ENCODE measurements around the gene ROR2.

ROR2 gene

DNA sequence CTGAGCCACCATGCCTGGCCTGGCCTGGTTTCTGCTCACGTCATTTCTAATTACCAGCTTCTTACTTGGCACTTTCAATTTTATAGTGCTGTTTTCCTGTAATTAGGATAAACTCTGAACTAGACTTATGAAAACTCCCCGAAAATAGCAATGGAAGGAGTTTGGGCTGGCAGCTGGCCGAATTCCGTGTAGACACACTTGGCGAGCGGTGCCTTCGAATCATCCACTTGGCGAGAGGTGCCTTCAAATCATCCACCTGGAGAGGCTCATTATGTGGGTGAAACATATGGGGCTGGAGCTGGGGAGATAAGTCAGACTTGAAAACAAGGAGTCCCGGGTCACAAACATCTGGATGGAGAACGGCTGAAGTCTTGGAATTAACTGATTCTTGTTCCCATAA lies 203.7 kb downstream of the ROR2 start:
- no CpG with 5 or more reads among the region's 10 CpGs for WGBS (ENCODE audit: insufficient coverage, insufficient read length)
- Histone ChIP-seq H3K9me3 (ENCODE audit: control insufficient read depth, insufficient read depth, low read length) (no peaks in the 10 kb centered on the region), H3K27me3 (ENCODE audit: control insufficient read depth, insufficient read depth, low read length) (no peaks in the 10 kb centered on the region), H3K27ac (ENCODE audit: low read length) (no peak overlapping the region), H3K4me1 (ENCODE audit: control insufficient read depth, insufficient read depth, low read length) (no peaks in the 10 kb centered on the region), H3K36me3 (ENCODE audit: control insufficient read depth, insufficient read depth, low read length) (no peaks in the 10 kb centered on the region), H3K4me3 (ENCODE audit: low read length) (no peak overlapping the region)
- no peak for DNase-seq (ENCODE audit: low read depth, low spot score)

GRCh38 chr9:91744114-91744513 lies 205.9 kb downstream of the ROR2 start:
- no peaks in the 10 kb centered on the region for H3K4me1 ChIP-seq (ENCODE audit: control insufficient read depth, insufficient read depth, low read length)
- WGBS (ENCODE audit: insufficient coverage, insufficient read length), result no CpG with 5 or more reads among the region's 7 CpGs
- H3K27me3 ChIP-seq (ENCODE audit: control insufficient read depth, insufficient read depth, low read length), result no peaks in the 10 kb centered on the region
- no peak overlapping the region for H3K27ac ChIP-seq (ENCODE audit: low read length)
- no peaks in the 10 kb centered on the region for H3K36me3 ChIP-seq (ENCODE audit: control insufficient read depth, insufficient read depth, low read length)
- no peaks in the 10 kb centered on the region for H3K9me3 ChIP-seq (ENCODE audit: control insufficient read depth, insufficient read depth, low read length)
- no peak for DNase-seq (ENCODE audit: low read depth, low spot score)
- no peak overlapping the region for H3K4me3 ChIP-seq (ENCODE audit: low read length)

- Histone ChIP-seq H3K4me3 (ENCODE audit: low read length) (no peak overlapping the region), H3K9me3 (ENCODE audit: control insufficient read depth, insufficient read depth, low read length) (no peaks in the 10 kb centered on the region), H3K4me1 (ENCODE audit: control insufficient read depth, insufficient read depth, low read length) (no peaks in the 10 kb centered on the region), H3K27ac (ENCODE audit: low read length) (no peak overlapping the region), H3K27me3 (ENCODE audit: control insufficient read depth, insufficient read depth, low read length) (no peaks in the 10 kb centered on the region), H3K36me3 (ENCODE audit: control insufficient read depth, insufficient read depth, low read length) (no peaks in the 10 kb centered on the region; the same call in 1 of the 2 replicates)
- no peak for DNase-seq (ENCODE audit: low read depth, low spot score)
Measured at GRCh38 chr9:91741522-91741921, 208.5 kb downstream of the ROR2 start.

DNA sequence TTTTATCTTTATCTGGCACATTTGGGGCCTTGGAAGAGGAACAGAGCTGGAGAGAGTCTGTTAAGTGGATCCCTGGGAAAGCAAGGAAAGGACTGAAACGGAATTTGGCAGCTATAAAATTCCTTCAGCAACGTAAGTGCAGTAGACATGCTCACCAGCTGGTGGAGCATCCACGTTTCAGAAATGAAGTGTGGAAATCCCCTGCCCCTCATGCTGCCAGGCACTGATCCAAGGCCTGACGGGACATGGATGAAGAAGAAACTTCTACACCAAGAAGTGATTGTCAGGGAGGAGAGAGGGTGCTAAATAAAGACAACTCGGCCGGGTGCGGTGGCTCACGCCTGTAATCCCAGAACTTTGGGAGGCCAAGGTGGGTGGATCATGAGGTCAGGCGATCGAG lies 209.3 kb downstream of the ROR2 start:
- no peak overlapping the region for H3K4me3 ChIP-seq (ENCODE audit: low read length)
- H3K27me3 ChIP-seq (ENCODE audit: control insufficient read depth, insufficient read depth, low read length), result no peaks in the 10 kb centered on the region
- no peak for DNase-seq (ENCODE audit: low read depth, low spot score)
- no peak overlapping the region for H3K27ac ChIP-seq (ENCODE audit: low read length)
- WGBS (ENCODE audit: insufficient coverage, insufficient read length), result no CpG with 5 or more reads among the region's 10 CpGs
- H3K9me3 ChIP-seq (ENCODE audit: control insufficient read depth, insufficient read depth, low read length), result no peaks in the 10 kb centered on the region
- H3K4me1 ChIP-seq (ENCODE audit: control insufficient read depth, insufficient read depth, low read length), result no peaks in the 10 kb centered on the region
- no peaks in the 10 kb centered on the region; the same call in 1 of the 2 replicates for H3K36me3 ChIP-seq (ENCODE audit: control insufficient read depth, insufficient read depth, low read length)

GRCh38 chr9:91736898-91737601 lies 213.0 kb downstream of the ROR2 start:
- Histone ChIP-seq H3K27me3 (ENCODE audit: control insufficient read depth, insufficient read depth, low read length) (no peaks in the 10 kb centered on the region), H3K27ac (ENCODE audit: low read length) (no peak overlapping the region), H3K4me1 (ENCODE audit: control insufficient read depth, insufficient read depth, low read length) (no peaks in the 10 kb centered on the region), H3K36me3 (ENCODE audit: control insufficient read depth, insufficient read depth, low read length) (no peaks in the 10 kb centered on the region; the same call in 1 of the 2 replicates), H3K4me3 (ENCODE audit: low read length) (no peak overlapping the region), H3K9me3 (ENCODE audit: control insufficient read depth, insufficient read depth, low read length) (no peaks in the 10 kb centered on the region)
- DNase-seq (ENCODE audit: low read depth, low spot score), result no peak
- no CpG with 5 or more reads among the region's 16 CpGs for WGBS (ENCODE audit: insufficient coverage, insufficient read length)

GRCh38 chr9:91736311-91736710 lies 213.7 kb downstream of the ROR2 start:
- Histone ChIP-seq H3K27me3 (ENCODE audit: control insufficient read depth, insufficient read depth, low read length) (no peaks in the 10 kb centered on the region), H3K9me3 (ENCODE audit: control insufficient read depth, insufficient read depth, low read length) (no peaks in the 10 kb centered on the region), H3K4me3 (ENCODE audit: low read length) (no peak overlapping the region), H3K4me1 (ENCODE audit: control insufficient read depth, insufficient read depth, low read length) (no peaks in the 10 kb centered on the region), H3K36me3 (ENCODE audit: control insufficient read depth, insufficient read depth, low read length) (no peaks in the 10 kb centered on the region; the same call in 1 of the 2 replicates), H3K27ac (ENCODE audit: low read length) (no peak overlapping the region)
- no CpG with 5 or more reads among the region's 5 CpGs for WGBS (ENCODE audit: insufficient coverage, insufficient read length)
- DNase-seq (ENCODE audit: low read depth, low spot score), result no peak

- Histone ChIP-seq H3K27ac (ENCODE audit: low read length) (no peak overlapping the region), H3K4me1 (ENCODE audit: control insufficient read depth, insufficient read depth, low read length) (no peaks in the 10 kb centered on the region), H3K9me3 (ENCODE audit: control insufficient read depth, insufficient read depth, low read length) (no peaks in the 10 kb centered on the region), H3K27me3 (ENCODE audit: control insufficient read depth, insufficient read depth, low read length) (no peaks in the 10 kb centered on the region), H3K36me3 (ENCODE audit: control insufficient read depth, insufficient read depth, low read length) (no peaks in the 10 kb centered on the region; the same call in 1 of the 2 replicates), H3K4me3 (ENCODE audit: low read length) (no peak overlapping the region)
- DNase-seq (ENCODE audit: low read depth, low spot score), result no peak
- WGBS (ENCODE audit: insufficient coverage, insufficient read length), result no CpG with 5 or more reads among the region's 1 CpG
Measured at GRCh38 chr9:91735049-91735448, 215.0 kb downstream of the ROR2 start.

- no peak overlapping the region for H3K4me3 ChIP-seq (ENCODE audit: low read length)
- no peak for DNase-seq (ENCODE audit: low read depth, low spot score)
- H3K9me3 ChIP-seq (ENCODE audit: control insufficient read depth, insufficient read depth, low read length), result no peaks in the 10 kb centered on the region
- H3K4me1 ChIP-seq (ENCODE audit: control insufficient read depth, insufficient read depth, low read length), result no peaks in the 10 kb centered on the region
- WGBS (ENCODE audit: insufficient coverage, insufficient read length), result no CpG with 5 or more reads among the region's 14 CpGs
- H3K27ac ChIP-seq (ENCODE audit: low read length), result no peak overlapping the region
- no peaks in the 10 kb centered on the region; the same call in 1 of the 2 replicates for H3K36me3 ChIP-seq (ENCODE audit: control insufficient read depth, insufficient read depth, low read length)
- no peaks in the 10 kb centered on the region for H3K27me3 ChIP-seq (ENCODE audit: control insufficient read depth, insufficient read depth, low read length)
Measured at GRCh38 chr9:91734371-91734981, 215.6 kb downstream of the ROR2 start.

DNA sequence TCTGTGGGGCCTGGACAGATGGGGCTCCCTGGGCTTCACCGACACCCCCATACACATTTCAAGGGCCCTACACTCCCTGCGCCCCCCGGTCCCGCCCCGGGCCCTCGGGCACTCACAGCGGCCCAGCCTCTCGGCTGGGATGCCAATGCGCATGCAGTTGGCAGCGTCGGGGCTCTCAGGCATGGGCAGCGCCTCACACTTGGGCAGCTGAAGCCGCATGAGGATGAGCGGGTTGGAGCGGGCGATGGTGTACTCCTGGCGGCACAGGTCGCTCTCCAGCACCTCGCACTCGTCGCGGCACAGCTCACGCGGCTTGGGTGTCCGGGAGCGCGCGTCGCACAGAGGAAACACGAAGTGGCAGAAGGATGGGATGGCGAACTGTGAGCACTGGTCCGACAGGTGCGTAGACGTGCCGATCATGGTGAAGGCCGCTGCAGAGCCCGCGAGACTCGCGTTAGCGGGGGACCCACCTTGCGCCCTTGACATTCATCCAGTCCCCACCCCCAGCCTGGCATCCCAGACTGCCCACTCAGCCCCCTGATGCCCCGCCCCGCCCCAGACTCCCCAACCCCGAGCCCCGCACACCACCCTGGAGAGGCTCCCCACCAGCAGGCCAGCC lies 216.9 kb downstream of the ROR2 start:
- Histone ChIP-seq H3K9me3 (ENCODE audit: control insufficient read depth, insufficient read depth, low read length) (no peaks in the 10 kb centered on the region), H3K4me1 (ENCODE audit: control insufficient read depth, insufficient read depth, low read length) (no peaks in the 10 kb centered on the region), H3K27me3 (ENCODE audit: control insufficient read depth, insufficient read depth, low read length) (no peaks in the 10 kb centered on the region), H3K36me3 (ENCODE audit: control insufficient read depth, insufficient read depth, low read length) (no peaks in the 10 kb centered on the region), H3K4me3 (ENCODE audit: low read length) (no peak overlapping the region), H3K27ac (ENCODE audit: low read length) (no peak overlapping the region)
- no CpG with 5 or more reads among the region's 46 CpGs for WGBS (ENCODE audit: insufficient coverage, insufficient read length)
- no peak for DNase-seq (ENCODE audit: low read depth, low spot score)

GRCh38 chr9:91732187-91733005 lies 217.6 kb downstream of the ROR2 start:
- no peak for DNase-seq (ENCODE audit: low read depth, low spot score)
- Histone ChIP-seq H3K4me3 (ENCODE audit: low read length) (no peak overlapping the region), H3K4me1 (ENCODE audit: control insufficient read depth, insufficient read depth, low read length) (no peaks in the 10 kb centered on the region), H3K27ac (ENCODE audit: low read length) (no peak overlapping the region), H3K9me3 (ENCODE audit: control insufficient read depth, insufficient read depth, low read length) (no peaks in the 10 kb centered on the region), H3K36me3 (ENCODE audit: control insufficient read depth, insufficient read depth, low read length) (no peaks in the 10 kb centered on the region), H3K27me3 (ENCODE audit: control insufficient read depth, insufficient read depth, low read length) (no peaks in the 10 kb centered on the region)
- WGBS (ENCODE audit: insufficient coverage, insufficient read length), result no CpG with 5 or more reads among the region's 21 CpGs

All from iPS DF 6.9 (cell line).